ENCODE results near the gene NPAS4. TPM values are rescaled to one million over a fixed set of nuclear protein-coding genes. Genes with fewer than 3 reads are reported as not detected.

Gene NPAS4
- total and polyA plus RNA-seq, 9 of the 15 experiments (the other 6 are each of a cell fraction or from before 2014, with no cell fraction given) = not detected

DNA sequence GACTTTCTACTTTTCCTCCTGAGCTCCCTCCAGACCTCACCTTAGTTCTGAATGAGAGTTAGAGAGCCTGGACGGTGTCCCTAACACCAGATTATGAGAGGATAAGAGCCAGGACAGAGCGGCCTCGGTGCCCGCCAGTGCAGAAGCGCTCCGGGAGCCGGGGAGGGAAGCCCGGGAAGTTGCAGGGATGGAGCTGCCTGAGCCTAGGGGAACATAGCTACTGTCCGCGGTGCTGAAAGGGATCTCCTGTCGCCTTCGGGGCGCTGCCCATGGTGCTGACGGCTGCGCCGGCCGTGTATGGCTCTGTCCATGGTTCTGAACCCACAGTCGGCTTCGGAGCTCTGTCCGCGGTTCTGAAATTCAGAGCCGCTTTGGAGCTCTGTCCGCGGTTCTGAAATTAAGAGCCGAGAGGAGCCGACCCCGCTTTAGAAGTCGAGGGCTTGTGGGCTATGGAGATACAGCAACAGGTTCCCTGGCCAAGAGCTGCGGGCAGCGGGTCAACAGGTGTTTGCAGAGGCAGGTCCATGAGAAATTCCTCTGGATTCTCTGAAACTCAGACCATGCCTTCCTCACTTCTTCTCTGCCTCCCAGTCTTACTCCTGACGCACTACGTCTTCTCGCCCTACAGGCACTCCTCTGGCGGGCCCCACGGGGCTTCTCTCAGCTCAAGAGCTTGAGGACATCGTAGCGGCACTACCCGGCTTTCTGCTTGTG lies 814 bp downstream of the NPAS4 start (continued):
- TF ChIP-seq, protein P1, sequence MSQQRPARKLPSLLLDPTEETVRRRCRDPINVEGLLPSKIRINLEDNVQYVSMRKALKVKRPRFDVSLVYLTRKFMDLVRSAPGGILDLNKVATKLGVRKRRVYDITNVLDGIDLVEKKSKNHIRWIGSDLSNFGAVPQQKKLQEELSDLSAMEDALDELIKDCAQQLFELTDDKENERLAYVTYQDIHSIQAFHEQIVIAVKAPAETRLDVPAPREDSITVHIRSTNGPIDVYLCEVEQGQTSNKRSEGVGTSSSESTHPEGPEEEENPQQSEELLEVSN (IDR thresholded peaks at IDR 0.05; ENCODE audit: borderline replicate concordance in 1 of 2, extremely low read depth in 1 of 2, insufficient read depth in 1 of 2, insufficient read length in 1 of 2, low read depth in 1 of 2, low read length in 1 of 2, poor library complexity in 1 of 2, severe bottlenecking in 1 of 2) = peak in 1 of 2 experiments; percentile 7
- TF ChIP-seq MYNN (IDR thresholded peaks at IDR 0.05) (0 out of 2 replicates have a peak, but pooled peaks have one; percentile 36), MYNN (CRISPR knock-in tag; IDR thresholded peaks at IDR 0.05) (peak; percentile 99), MCM3 (IDR thresholded peaks at IDR 0.05) (no peak), ZNF778 (CRISPR knock-in tag; IDR thresholded peaks at IDR 0.05) (no peak), BACH1 (tag; IDR thresholded peaks at IDR 0.05) (peak; percentile 99), DIDO1 (tag; IDR thresholded peaks at IDR 0.05; ENCODE audit: low read depth) (0 out of 2 replicates have a peak, but pooled peaks have one; percentile 50), NONO (IDR thresholded peaks at IDR 0.05; ENCODE audit: low read depth in 2 of 2, low read length in 1 of 2) (0 out of 4 replicates have a peak, but pooled peaks of 1 of the 2 experiments have one; percentile 34), ZSCAN32 (CRISPR knock-in tag; IDR thresholded peaks at IDR 0.05) (peak; percentile 83), SUPT5H (IDR thresholded peaks at IDR 0.05) (no peak), CREM (IDR thresholded peaks at IDR 0.05; ENCODE audit: low read depth) (peak; percentile 96), EP300 (IDR thresholded peaks at IDR 0.05; ENCODE audit: low read length) (peak; percentile 34; the same call in 1 of the 2 replicates), FOXA1 (IDR thresholded peaks at IDR 0.05; ENCODE audit: borderline replicate concordance) (no peak), IFI16 (CRISPR knock-in tag; IDR thresholded peaks at IDR 0.05) (peak; percentile 92), HDAC1 (IDR thresholded peaks at IDR 0.05) (peak; percentile 99 to 100), HDAC6 (IDR thresholded peaks at IDR 0.05; ENCODE audit: low read depth, low read length) (0 out of 2 replicates have a peak, but pooled peaks have one; percentile 51), NCOA1 (IDR thresholded peaks at IDR 0.05; ENCODE audit: low read depth) (peak; percentile 100), FOSL1 (tag; conservative IDR thresholded peaks at IDR 0.05) (peak; percentile 77), ZNF436 (CRISPR knock-in tag; IDR thresholded peaks at IDR 0.05) (peak; percentile 37; the same call in 1 of the 2 replicates), L3MBTL2 (IDR thresholded peaks at IDR 0.05) (no peak), MAFG (tag; conservative IDR thresholded peaks at IDR 0.05) (peak; percentile 30; the same call in 1 of the 2 replicates)
- TF ChIP-seq, protein P2, sequence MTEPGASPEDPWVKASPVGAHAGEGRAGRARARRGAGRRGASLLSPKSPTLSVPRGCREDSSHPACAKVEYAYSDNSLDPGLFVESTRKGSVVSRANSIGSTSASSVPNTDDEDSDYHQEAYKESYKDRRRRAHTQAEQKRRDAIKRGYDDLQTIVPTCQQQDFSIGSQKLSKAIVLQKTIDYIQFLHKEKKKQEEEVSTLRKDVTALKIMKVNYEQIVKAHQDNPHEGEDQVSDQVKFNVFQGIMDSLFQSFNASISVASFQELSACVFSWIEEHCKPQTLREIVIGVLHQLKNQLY (CRISPR knock-in tag; conservative IDR thresholded peaks at IDR 0.05) = peak; percentile 95 to 100; a peak in 3 of 4 replicates
- TF ChIP-seq, protein P3, sequence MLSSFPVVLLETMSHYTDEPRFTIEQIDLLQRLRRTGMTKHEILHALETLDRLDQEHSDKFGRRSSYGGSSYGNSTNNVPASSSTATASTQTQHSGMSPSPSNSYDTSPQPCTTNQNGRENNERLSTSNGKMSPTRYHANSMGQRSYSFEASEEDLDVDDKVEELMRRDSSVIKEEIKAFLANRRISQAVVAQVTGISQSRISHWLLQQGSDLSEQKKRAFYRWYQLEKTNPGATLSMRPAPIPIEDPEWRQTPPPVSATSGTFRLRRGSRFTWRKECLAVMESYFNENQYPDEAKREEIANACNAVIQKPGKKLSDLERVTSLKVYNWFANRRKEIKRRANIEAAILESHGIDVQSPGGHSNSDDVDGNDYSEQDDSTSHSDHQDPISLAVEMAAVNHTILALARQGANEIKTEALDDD (IDR thresholded peaks at IDR 0.05) = no peak
- TF ChIP-seq, protein P4, sequence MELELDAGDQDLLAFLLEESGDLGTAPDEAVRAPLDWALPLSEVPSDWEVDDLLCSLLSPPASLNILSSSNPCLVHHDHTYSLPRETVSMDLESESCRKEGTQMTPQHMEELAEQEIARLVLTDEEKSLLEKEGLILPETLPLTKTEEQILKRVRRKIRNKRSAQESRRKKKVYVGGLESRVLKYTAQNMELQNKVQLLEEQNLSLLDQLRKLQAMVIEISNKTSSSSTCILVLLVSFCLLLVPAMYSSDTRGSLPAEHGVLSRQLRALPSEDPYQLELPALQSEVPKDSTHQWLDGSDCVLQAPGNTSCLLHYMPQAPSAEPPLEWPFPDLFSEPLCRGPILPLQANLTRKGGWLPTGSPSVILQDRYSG (tag; conservative IDR thresholded peaks at IDR 0.05; ENCODE audit: low read depth) = peak; percentile 98
- TF ChIP-seq, protein P5, sequence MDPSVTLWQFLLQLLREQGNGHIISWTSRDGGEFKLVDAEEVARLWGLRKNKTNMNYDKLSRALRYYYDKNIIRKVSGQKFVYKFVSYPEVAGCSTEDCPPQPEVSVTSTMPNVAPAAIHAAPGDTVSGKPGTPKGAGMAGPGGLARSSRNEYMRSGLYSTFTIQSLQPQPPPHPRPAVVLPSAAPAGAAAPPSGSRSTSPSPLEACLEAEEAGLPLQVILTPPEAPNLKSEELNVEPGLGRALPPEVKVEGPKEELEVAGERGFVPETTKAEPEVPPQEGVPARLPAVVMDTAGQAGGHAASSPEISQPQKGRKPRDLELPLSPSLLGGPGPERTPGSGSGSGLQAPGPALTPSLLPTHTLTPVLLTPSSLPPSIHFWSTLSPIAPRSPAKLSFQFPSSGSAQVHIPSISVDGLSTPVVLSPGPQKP (CRISPR knock-in tag; IDR thresholded peaks at IDR 0.05) = peak; percentile 99
